GM23338 (cell line): Measurements from ENCODE around the gene REEP1. TPM values are rescaled to one million over a fixed set of nuclear protein-coding genes. Genes with fewer than 3 reads are reported as not detected.

Source experiments
- ATAC-seq: fragments of 200-7000 bp; cut with Tn5 transposase; 3 replicates; pipeline ENCODE4 v1.9.1; 2020
- DNase-seq: peaks from one replicate; pipeline ENCODE4 v3.0.0-alpha.2; 2015; ENCODE audit warnings: low spot score
- H2AFZ ChIP-seq: fragments of 200-600 bp; sonication (generic); 2 replicates; pipeline ENCODE4 v1.8.0; 2016; ENCODE audit warnings: antibody characterized with exemption, mild to moderate bottlenecking, moderate library complexity
- H3F3A ChIP-seq: fragments of 200-600 bp; sonication (generic); replicated peaks from 2 replicates; pipeline ENCODE4 v1.8.0; 2017; ENCODE audit warnings: antibody characterized with exemption, mixed run types, low read depth
- H3K27ac ChIP-seq: fragments of 200-600 bp; sonication (generic); 2 replicates; pipeline ENCODE4 v1.6.1; 2016; ENCODE audit warnings: low read depth
- H3K27me3 ChIP-seq: fragments of 200-600 bp; sonication (generic); 2 replicates; pipeline ENCODE4 v1.8.0; 2016; ENCODE audit warnings: mild to moderate bottlenecking, mixed run types, moderate library complexity; ENCODE audit not compliant: insufficient read depth
- H3K36me3 ChIP-seq: fragments of 200-600 bp; sonication (generic); 2 replicates; pipeline ENCODE4 v1.8.0; 2016; ENCODE audit warnings: mild to moderate bottlenecking; ENCODE audit not compliant: insufficient read depth
- H3K4me1 ChIP-seq: fragments of 200-600 bp; sonication (generic); 2 replicates; pipeline ENCODE4 v1.8.0; 2016; ENCODE audit warnings: mild to moderate bottlenecking, moderate library complexity; ENCODE audit not compliant: insufficient read depth
- H3K4me2 ChIP-seq: fragments of 200-600 bp; sonication (generic); 2 replicates; pipeline ENCODE4 v1.7.1; 2017; ENCODE audit warnings: mixed run types
- H3K4me3 ChIP-seq: fragments of 200-600 bp; sonication (generic); 2 replicates; pipeline ENCODE4 v1.6.1; 2016; ENCODE audit warnings: mixed run types
- H3K79me2 ChIP-seq: fragments of 200-600 bp; sonication (generic); replicated peaks from 2 replicates; pipeline ENCODE4 v1.8.0; 2017; ENCODE audit warnings: mild to moderate bottlenecking; ENCODE audit not compliant: insufficient read depth
- H3K9me2 ChIP-seq: fragments of 200-600 bp; sonication (generic); 2 replicates; pipeline ENCODE4 v1.8.0; 2017; ENCODE audit not compliant: insufficient read depth
- H4K20me1 ChIP-seq: fragments of 200-600 bp; sonication (generic); replicated peaks from 2 replicates; pipeline ENCODE4 v1.8.0; 2017; ENCODE audit warnings: mild to moderate bottlenecking; ENCODE audit not compliant: insufficient read depth
- H3K27ac Mint-ChIP-seq: 2 replicates; pipeline ENCODE4 v1.8.0; 2020; ENCODE audit warnings: inconsistent platforms, mild to moderate bottlenecking, moderate library complexity, mixed read lengths
- H3K27me3 Mint-ChIP-seq: 3 replicates; pipeline ENCODE4 v1.8.0; 2022; ENCODE audit warnings: low read depth, mild to moderate bottlenecking, moderate library complexity, mixed read lengths, inconsistent platforms; ENCODE audit not compliant: insufficient read depth, poor library complexity
- H3K36me3 Mint-ChIP-seq: 3 replicates; pipeline ENCODE4 v1.8.0; 2021; ENCODE audit warnings: low read depth, mild to moderate bottlenecking, inconsistent platforms, moderate library complexity, mixed read lengths
- H3K4me1 Mint-ChIP-seq: 3 replicates; pipeline ENCODE4 v1.8.0; 2020; ENCODE audit warnings: mild to moderate bottlenecking, inconsistent platforms, mixed read lengths
- H3K4me3 Mint-ChIP-seq: 3 replicates; pipeline ENCODE4 v1.8.0; 2021; ENCODE audit warnings: moderate library complexity, mild to moderate bottlenecking, inconsistent platforms, mixed read lengths
- H3K9me3 Mint-ChIP-seq: 3 replicates; pipeline ENCODE4 v1.8.0; 2020; ENCODE audit warnings: moderate library complexity, mild to moderate bottlenecking, inconsistent platforms, mixed read lengths
- CREB1 ChIP-seq: fragments of 250-450 bp; sonication (Bioruptor Pico); IDR thresholded peaks from 2 replicates; pipeline ENCODE4 v1.5.0; 2020; ENCODE audit warnings: low read depth, mild to moderate bottlenecking, moderate library complexity
- ETS1 ChIP-seq: IDR thresholded peaks from 2 replicates; pipeline ENCODE4 v1.6.1; 2016; ENCODE audit warnings: antibody characterized with exemption
- EZH2 ChIP-seq: fragments of 200-600 bp; sonication (generic); IDR thresholded peaks from one replicate; pipeline ENCODE4 v1.8.0; 2017; ENCODE audit warnings: antibody characterized with exemption, mild to moderate bottlenecking, low read depth; ENCODE audit not compliant: unreplicated experiment
- EZH2phosphoT487 ChIP-seq: fragments of 200-600 bp; sonication (generic); IDR thresholded peaks from one replicate; pipeline ENCODE4 v1.8.1; 2018; ENCODE audit warnings: antibody characterized with exemption; ENCODE audit not compliant: unreplicated experiment
- JUNB ChIP-seq: IDR thresholded peaks from one replicate; pipeline ENCODE4 v1.6.1; 2016; ENCODE audit warnings: antibody characterized with exemption; ENCODE audit not compliant: unreplicated experiment
- NANOG ChIP-seq: IDR thresholded peaks from 2 replicates; pipeline ENCODE4 v1.6.1; 2016; ENCODE audit warnings: antibody characterized with exemption, borderline replicate concordance
- POLR2AphosphoS5 ChIP-seq: IDR thresholded peaks from 2 replicates; pipeline ENCODE4 v1.6.1; 2016; ENCODE audit warnings: antibody characterized with exemption, low read depth
- STAT1 ChIP-seq: IDR thresholded peaks from one replicate; pipeline ENCODE4 v1.6.1; 2016; ENCODE audit warnings: antibody characterized with exemption; ENCODE audit not compliant: unreplicated experiment
- ZNF114 ChIP-seq: fragments of 250-450 bp; sonication (Bioruptor Pico); IDR thresholded peaks from 2 replicates; pipeline ENCODE4 v1.5.0; 2020; ENCODE audit warnings: mild to moderate bottlenecking, moderate library complexity
- ZNF331 ChIP-seq: fragments of 250-450 bp; sonication (Bioruptor Pico); IDR thresholded peaks from 2 replicates; pipeline ENCODE4 v1.5.0; 2020; ENCODE audit warnings: low read depth, mild to moderate bottlenecking, moderate library complexity
- polyA plus RNA-seq: library from polyadenylated mRNA; unstranded; fragments of >200 nt; fragmentation: Nextera tagmentation; extraction: Ambion mirVana; gene quantifications from 2 replicates; pipeline ENCODE4 v1.2.1, GENCODE V29; 2016
- total RNA-seq: library from RNA; depleted of rRNA; stranded (reverse); fragments of >200 nt; shearing (Covaris generic); gene quantifications from 2 replicates; pipeline ENCODE4 v1.2.3, GENCODE V29; 2014
- TF ChIP-seq, protein P1 (sequence below): IDR thresholded peaks from one replicate; pipeline ENCODE4 v1.6.1; 2018; ENCODE audit warnings: antibody characterized with exemption; ENCODE audit not compliant: unreplicated experiment
- TF ChIP-seq, protein P2 (sequence below), 2 experiments: fragments of 200-600 bp in 1 of 2; sonication (generic) in 1 of 2; conservative IDR thresholded peaks; 2 replicates each; pipeline versions ENCODE4 v1.5.1 to v1.6.1; 2016 to 2017; ENCODE audit warnings: antibody characterized with exemption in 2 of 2, low read depth in 2 of 2, mild to moderate bottlenecking in 2 of 2, moderate library complexity in 1 of 2
- TF ChIP-seq, protein P3 (sequence below): fragments of 250-450 bp; sonication (Bioruptor Pico); IDR thresholded peaks from 2 replicates; pipeline ENCODE4 v1.5.0; 2020; ENCODE audit warnings: mild to moderate bottlenecking, moderate library complexity

Gene REEP1
- total and polyA plus RNA-seq, 2 experiments from 2014 or later = 1.6 to 1.8 TPM

DNA sequence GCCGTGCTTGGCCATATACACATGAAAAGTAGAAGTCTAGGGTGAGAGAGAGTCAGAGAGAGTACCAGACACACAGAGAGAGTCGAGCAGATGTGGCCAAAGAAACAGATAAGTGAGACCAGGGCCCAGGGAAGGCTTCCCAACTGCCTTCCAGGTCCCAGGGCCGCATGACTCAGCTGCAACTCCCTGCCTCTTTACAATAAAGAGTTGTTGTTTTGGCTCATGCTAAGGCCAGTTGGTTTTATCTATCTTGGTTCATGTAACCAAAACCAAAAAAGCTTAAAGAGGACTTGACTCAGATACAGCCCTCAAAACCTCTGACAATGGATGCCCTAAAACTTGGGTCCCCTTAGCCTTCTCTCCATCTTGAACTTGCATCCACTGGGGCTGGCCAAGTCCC, 36.9 kb downstream of the REEP1 start:
- Histone ChIP-seq H3F3A (no peaks in the 10 kb centered on the region), H3K36me3 (no peaks in the 10 kb centered on the region), H3K27ac (no peak overlapping the region), H4K20me1 (no peaks in the 10 kb centered on the region), H3K27me3 (no peaks in the 10 kb centered on the region), H3K4me1 (no peaks in the 10 kb centered on the region), H3K4me3 (no peak overlapping the region), H2AFZ (no peak overlapping the region), H3K9me2 (no peaks in the 10 kb centered on the region), H3K79me2 (no peaks in the 10 kb centered on the region), H3K4me2 (no peak overlapping the region)
- Mint-ChIP-seq H3K27me3 (no peaks in the 10 kb centered on the region), H3K36me3 (no peaks in the 10 kb centered on the region), H3K4me3 (no peak overlapping the region), H3K27ac (no peak overlapping the region; the same call in 1 of the 2 replicates), H3K4me1 (peaks cover 22% of the 10 kb centered on the region), H3K9me3 (no peaks in the 10 kb centered on the region; the same call in 2 of the 3 replicates)
- DNase-seq (no peak), ATAC-seq (no peak)
- TF ChIP-seq ETS1 (no peak), CREB1 (CRISPR knock-in tag) (no peak), JUNB (no peak), ZNF114 (CRISPR knock-in tag) (no peak), EZH2phosphoT487 (no peak), EZH2 (no peak), NANOG (no peak), ZNF331 (CRISPR knock-in tag) (no peak), STAT1 (no peak), POLR2AphosphoS5 (no peak)
- TF ChIP-seq, protein P1, sequence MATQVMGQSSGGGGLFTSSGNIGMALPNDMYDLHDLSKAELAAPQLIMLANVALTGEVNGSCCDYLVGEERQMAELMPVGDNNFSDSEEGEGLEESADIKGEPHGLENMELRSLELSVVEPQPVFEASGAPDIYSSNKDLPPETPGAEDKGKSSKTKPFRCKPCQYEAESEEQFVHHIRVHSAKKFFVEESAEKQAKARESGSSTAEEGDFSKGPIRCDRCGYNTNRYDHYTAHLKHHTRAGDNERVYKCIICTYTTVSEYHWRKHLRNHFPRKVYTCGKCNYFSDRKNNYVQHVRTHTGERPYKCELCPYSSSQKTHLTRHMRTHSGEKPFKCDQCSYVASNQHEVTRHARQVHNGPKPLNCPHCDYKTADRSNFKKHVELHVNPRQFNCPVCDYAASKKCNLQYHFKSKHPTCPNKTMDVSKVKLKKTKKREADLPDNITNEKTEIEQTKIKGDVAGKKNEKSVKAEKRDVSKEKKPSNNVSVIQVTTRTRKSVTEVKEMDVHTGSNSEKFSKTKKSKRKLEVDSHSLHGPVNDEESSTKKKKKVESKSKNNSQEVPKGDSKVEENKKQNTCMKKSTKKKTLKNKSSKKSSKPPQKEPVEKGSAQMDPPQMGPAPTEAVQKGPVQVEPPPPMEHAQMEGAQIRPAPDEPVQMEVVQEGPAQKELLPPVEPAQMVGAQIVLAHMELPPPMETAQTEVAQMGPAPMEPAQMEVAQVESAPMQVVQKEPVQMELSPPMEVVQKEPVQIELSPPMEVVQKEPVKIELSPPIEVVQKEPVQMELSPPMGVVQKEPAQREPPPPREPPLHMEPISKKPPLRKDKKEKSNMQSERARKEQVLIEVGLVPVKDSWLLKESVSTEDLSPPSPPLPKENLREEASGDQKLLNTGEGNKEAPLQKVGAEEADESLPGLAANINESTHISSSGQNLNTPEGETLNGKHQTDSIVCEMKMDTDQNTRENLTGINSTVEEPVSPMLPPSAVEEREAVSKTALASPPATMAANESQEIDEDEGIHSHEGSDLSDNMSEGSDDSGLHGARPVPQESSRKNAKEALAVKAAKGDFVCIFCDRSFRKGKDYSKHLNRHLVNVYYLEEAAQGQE = no peak
- TF ChIP-seq, protein P2, sequence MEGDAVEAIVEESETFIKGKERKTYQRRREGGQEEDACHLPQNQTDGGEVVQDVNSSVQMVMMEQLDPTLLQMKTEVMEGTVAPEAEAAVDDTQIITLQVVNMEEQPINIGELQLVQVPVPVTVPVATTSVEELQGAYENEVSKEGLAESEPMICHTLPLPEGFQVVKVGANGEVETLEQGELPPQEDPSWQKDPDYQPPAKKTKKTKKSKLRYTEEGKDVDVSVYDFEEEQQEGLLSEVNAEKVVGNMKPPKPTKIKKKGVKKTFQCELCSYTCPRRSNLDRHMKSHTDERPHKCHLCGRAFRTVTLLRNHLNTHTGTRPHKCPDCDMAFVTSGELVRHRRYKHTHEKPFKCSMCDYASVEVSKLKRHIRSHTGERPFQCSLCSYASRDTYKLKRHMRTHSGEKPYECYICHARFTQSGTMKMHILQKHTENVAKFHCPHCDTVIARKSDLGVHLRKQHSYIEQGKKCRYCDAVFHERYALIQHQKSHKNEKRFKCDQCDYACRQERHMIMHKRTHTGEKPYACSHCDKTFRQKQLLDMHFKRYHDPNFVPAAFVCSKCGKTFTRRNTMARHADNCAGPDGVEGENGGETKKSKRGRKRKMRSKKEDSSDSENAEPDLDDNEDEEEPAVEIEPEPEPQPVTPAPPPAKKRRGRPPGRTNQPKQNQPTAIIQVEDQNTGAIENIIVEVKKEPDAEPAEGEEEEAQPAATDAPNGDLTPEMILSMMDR (conservative IDR thresholded peaks at IDR 0.05; ENCODE audit: low read depth in 2 of 2) = no peak
- TF ChIP-seq, protein P3, sequence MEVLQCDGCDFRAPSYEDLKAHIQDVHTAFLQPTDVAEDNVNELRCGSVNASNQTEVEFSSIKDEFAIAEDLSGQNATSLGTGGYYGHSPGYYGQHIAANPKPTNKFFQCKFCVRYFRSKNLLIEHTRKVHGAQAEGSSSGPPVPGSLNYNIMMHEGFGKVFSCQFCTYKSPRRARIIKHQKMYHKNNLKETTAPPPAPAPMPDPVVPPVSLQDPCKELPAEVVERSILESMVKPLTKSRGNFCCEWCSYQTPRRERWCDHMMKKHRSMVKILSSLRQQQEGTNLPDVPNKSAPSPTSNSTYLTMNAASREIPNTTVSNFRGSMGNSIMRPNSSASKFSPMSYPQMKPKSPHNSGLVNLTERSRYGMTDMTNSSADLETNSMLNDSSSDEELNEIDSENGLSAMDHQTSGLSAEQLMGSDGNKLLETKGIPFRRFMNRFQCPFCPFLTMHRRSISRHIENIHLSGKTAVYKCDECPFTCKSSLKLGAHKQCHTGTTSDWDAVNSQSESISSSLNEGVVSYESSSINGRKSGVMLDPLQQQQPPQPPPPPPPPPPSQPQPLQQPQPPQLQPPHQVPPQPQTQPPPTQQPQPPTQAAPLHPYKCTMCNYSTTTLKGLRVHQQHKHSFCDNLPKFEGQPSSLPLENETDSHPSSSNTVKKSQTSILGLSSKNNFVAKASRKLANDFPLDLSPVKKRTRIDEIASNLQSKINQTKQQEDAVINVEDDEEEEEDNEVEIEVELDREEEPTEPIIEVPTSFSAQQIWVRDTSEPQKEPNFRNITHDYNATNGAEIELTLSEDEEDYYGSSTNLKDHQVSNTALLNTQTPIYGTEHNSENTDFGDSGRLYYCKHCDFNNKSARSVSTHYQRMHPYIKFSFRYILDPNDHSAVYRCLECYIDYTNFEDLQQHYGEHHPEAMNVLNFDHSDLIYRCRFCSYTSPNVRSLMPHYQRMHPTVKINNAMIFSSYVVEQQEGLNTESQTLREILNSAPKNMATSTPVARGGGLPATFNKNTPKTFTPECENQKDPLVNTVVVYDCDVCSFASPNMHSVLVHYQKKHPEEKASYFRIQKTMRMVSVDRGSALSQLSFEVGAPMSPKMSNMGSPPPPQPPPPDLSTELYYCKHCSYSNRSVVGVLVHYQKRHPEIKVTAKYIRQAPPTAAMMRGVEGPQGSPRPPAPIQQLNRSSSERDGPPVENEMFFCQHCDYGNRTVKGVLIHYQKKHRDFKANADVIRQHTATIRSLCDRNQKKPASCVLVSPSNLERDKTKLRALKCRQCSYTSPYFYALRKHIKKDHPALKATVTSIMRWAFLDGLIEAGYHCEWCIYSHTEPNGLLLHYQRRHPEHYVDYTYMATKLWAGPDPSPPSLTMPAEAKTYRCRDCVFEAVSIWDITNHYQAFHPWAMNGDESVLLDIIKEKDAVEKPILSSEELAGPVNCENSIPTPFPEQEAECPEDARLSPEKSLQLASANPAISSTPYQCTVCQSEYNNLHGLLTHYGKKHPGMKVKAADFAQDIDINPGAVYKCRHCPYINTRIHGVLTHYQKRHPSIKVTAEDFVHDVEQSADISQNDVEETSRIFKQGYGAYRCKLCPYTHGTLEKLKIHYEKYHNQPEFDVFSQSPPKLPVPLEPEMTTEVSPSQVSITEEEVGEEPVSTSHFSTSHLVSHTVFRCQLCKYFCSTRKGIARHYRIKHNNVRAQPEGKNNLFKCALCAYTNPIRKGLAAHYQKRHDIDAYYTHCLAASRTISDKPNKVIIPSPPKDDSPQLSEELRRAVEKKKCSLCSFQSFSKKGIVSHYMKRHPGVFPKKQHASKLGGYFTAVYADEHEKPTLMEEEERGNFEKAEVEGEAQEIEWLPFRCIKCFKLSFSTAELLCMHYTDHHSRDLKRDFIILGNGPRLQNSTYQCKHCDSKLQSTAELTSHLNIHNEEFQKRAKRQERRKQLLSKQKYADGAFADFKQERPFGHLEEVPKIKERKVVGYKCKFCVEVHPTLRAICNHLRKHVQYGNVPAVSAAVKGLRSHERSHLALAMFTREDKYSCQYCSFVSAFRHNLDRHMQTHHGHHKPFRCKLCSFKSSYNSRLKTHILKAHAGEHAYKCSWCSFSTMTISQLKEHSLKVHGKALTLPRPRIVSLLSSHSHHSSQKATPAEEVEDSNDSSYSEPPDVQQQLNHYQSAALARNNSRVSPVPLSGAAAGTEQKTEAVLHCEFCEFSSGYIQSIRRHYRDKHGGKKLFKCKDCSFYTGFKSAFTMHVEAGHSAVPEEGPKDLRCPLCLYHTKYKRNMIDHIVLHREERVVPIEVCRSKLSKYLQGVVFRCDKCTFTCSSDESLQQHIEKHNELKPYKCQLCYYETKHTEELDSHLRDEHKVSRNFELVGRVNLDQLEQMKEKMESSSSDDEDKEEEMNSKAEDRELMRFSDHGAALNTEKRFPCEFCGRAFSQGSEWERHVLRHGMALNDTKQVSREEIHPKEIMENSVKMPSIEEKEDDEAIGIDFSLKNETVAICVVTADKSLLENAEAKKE = no peak
